HG02798 (cell line): ENCODE results near the gene LOC128125822.

Experiments
- ATAC-seq: cut with Tn5 transposase; IDR thresholded peaks from one replicate; pipeline ENCODE4 v1.9.1; 2021; ENCODE audit warnings: mild to moderate bottlenecking; ENCODE audit not compliant: unreplicated experiment, poor library complexity

LOC128125822 gene

DNA sequence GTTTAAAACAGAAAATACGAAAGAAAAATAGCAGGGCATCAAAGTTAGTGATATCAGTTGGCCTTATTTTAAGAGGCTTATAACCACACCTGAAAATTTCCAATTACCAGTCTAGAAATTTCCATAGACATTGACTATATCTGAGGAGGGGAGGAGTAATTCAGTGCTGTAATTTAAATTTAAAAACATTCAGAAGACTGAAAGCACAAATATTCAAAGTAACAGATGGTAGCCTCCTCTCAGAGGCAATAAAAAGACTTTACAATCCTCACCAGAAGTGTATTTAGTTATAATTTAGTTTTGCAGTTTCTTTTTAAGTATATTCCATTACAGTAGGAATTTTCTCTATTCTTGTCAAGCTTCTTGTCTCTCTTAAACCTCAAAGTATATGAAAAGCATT is 18.4 kb upstream of the LOC128125822 start:
- no peak for ATAC-seq

DNA sequence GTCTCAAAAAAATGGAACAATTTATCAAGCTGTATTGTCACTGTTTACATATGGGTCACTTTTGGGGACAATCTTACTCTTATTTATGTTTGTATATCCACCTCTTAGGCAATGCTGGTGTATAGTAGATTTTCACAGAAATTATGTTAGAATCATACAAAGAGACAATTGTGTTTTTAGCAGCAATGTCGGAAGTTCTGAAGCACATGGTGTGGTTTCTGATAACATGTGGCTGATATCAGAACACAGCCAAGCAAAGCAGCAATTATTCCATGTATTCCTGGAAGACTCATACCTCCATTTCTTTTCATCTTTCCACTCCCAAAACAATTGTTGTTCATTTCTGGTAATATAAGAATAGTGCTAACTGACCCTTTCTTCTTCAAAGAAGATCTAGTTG is 17.5 kb upstream of the LOC128125822 start:
- ATAC-seq: no peak

GRCh38 chr6:63556369-63556768 is 15.9 kb upstream of the LOC128125822 start:
- no peak for ATAC-seq

DNA sequence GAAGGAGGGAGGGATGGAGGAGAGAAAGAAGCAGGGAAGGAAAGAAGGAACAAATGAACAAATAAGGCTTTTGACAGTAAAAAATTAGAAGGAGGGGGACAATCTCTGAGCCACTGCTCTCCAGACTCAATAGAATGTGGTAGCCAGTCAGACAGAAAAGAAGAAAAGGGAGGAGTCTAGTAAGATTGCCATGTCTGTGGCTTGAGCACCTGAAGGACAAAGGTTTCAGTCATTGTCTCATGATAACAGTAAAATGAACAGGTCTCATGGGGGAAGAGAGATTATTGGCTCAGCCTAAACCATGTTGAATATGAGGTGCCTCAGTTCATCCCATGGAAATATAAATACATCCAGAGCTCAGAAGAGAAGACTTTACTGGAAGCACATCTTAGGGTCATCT is 14.0 kb upstream of the LOC128125822 start:
- peak; percentile 71 for ATAC-seq

GRCh38 chr6:63560801-63561287 is 11.4 kb upstream of the LOC128125822 start:
- ATAC-seq: no peak

DNA sequence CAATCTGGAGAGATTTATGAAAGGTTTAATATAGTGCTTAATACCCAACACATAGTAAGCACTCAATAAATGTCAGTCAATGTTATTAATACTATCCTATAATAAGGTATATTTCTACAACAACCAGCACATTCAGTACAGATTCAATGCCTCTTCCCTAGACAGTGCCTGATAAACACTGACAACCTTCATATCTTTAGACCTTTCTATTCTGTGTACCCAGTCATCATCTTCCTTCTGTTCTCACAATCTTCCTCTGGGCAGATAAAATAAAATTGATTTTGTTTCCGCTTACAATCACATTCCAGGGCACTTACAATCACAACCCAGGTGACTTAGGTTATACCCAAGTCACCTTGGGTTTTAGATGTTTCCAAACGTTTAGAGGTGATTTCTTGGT is 11.0 kb upstream of the LOC128125822 start:
- ATAC-seq: no peak

DNA sequence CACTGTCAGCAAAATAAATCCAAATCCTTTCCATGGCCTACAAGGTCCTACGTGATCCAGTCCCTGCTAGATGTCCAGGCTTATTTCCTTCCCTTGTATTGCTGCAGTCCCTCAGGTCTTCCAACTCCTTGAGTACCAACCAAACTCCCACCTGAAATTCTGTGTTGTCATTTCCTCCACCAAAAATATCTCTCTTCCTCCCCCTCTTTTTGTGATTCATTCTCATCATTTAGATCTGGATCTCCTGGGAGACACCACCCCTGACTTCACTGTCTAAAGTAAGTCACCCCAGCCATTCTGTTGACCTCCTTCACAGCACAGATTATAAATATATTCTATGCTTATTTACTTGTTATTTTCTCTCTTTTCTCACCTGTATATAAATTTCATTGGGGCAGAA is 9.0 kb upstream of the LOC128125822 start:
- no peak for ATAC-seq

GRCh38 chr6:63565058-63565726 is 7.1 kb upstream of the LOC128125822 start:
- ATAC-seq: no peak

DNA sequence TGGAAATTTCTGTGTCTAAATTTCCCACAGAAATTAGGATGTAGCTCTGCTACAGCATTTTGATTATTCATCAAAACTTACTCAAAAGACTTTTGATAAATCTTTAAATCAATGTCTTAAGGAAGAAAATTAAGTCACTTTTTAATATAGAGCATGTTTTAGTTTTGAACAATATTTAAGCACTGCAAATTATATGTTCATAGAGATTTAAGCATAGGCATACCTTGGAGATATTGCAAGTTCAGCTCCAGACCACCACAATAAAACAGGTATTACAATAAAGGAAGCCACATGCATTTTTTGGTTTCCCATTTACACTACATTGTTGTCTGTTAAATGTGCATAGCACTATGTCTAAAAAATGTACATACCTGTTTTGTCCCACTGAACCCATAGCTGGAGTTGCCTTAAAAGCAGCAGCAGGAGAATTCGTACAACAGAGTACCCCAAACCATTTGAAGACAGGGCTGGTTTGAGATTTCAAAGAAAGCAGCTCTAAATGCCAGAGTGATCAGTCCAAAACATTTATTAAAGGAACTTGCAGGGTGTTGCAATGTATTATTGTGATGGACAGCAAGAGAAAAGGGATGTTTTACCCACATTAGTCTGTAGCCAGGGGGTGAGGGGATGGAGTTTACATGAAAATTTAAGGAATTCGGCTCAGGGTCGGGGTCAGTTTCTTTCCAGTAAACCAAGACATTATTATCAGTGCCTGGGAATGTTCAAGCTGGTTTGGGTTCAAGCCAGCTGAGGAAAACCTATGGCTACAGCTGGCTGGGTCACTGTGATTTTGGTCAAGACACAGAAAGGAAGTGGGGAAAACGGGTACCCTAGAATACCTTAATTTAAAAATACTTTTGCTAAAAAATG is 6.3 kb upstream of the LOC128125822 start:
- ATAC-seq: no peak

DNA sequence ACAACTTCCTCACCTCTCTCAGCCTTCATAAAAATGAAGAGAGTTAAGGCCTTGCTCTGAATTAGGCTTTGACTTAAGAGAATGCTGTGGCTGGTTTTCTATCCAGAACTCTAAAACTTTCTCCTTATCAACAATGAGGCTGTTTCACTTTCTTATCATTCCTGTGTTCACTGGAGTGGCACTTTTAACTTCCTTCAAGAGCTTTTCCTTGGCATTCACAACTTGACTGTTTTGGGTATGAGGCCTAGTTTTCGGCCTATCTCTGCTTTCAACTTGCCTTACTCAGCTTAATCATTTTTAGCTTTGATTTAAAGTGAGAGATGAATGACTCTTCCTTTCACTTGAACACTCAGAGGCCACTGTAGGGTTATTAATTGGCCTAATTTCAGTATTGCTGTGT is 4.3 kb upstream of the LOC128125822 start:
- ATAC-seq: no peak

- ATAC-seq: peak; percentile 1
Observed at GRCh38 chr6:63571361-63572043, 778 bp upstream of the LOC128125822 start.

DNA sequence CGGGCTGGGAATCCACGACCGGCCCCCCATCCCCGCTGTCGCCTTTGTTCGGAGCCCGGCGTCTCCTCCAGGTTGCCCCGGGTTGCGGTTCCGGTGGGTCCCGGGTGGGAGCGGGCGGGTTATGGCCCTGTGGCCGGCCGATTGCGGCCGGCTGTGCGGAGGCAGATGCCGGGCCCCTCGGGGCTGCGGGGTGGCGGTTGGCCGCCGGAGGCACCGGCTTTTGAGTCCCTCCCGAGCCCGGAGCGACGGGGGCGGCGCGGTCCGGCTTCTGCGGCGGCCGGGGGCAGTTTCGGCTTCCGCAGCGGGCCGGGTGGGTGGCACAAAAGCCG is 431 bp downstream of the LOC128125822 start:
- ATAC-seq: peak; percentile 0

DNA sequence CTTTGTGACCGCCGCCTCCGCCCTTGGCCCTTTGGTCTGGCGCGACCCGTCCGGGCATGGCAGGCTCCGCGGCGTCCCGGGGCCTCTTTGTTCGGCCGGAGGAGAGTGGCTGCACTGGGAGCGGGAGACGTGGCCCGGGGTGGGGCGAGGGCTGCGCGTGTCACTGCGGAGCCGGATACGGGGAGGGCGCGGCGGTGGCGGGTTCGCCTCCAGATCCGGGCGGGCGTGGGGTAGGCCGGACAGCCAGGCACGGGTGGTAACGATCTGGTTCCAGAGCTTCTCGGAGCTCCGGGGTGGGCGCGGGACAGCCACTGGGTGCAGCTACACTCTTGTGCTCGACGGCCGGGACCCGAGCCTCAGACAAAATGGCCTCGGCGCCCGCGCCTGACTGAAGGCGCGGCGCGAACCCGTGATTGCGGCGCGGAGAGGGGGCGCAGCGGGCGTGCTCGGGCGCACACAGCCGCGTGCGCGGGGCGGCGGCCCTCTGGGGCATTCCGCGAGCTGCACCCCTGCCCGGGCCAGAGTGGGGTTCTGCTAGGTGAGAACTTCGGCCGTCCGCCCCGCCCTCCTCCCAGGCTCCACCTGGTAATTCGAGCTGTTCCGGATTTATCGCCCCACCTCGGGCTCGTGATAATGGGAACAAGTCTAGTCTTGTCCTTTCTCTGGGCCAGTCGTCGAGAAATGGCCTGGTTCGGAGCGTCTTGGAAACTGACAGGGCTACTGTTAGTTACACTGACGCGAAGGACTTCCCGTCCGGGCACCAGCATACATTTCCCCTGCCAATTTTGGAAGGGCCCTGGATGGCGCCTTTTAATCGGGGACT is 1.0 kb downstream of the LOC128125822 start:
- ATAC-seq: peak; percentile 60

- ATAC-seq: no peak
Observed at GRCh38 chr6:63573899-63574553, 1.7 kb downstream of the LOC128125822 start.

GRCh38 chr6:63574554-63574900 is 2.2 kb downstream of the LOC128125822 start:
- ATAC-seq: no peak

DNA sequence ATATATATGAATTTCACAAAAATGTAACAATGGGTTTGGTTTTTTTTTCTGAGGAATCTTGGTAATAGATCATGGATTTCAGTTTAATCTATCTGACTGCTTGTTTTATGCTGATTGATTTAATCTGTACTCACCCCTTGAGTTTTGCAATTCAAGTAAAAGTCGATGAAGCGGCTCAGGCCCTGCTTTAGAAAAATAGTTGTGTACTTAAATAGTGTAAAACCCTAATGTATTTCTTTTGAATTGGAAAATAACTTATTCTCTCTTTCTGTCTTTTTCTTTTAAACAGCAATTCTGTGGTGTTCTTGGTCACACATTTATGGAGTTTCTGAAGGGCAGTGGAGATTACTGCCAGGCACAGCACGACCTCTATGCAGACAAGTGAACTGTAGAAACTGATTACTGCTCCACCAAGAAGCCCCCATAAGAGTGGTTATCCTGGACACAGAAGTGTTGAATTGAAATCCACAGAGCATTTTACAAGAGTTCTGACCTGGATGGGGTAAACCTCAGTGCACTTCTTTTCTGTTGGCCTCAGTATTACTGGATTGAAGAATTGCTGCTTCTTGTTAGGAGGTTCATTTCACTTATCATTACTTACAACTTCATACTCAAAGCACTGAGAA is 4.0 kb downstream of the LOC128125822 start:
- no peak for ATAC-seq

- ATAC-seq: no peak
Observed at GRCh38 chr6:63576985-63577712, 4.9 kb downstream of the LOC128125822 start.

DNA sequence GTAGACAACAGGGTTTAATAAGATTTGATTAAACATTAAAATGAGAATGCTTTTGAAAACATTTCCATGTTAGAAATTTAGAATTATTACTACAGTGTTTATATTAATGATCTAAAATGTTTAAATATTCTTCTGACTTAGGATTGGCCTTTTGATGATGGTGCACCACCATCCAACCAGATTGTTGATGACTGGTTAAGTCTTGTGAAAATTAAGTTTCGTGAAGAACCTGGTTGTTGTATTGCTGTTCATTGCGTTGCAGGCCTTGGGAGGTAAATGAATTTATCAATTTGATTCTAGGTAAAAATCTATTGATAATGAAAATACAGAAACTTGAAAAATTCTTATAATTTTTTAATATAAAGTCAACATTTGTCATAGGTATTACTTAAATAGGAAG is 6.5 kb downstream of the LOC128125822 start:
- ATAC-seq: no peak
